Fibroblast of mammary gland (primary cell): Measurements from ENCODE around the gene TSHB.

Source experiments
- DNase-seq: peaks from one replicate; pipeline ENCODE4 v3.0.0-alpha.2; 2010; ENCODE audit warnings: low read depth
- H3K4me3 ChIP-seq: 2 replicates; pipeline ENCODE4 v1.5.1; 2011; ENCODE audit warnings: low read depth, mild to moderate bottlenecking, low read length, moderate library complexity; ENCODE audit not compliant: control insufficient read depth
- CTCF ChIP-seq: conservative IDR thresholded peaks from 2 replicates; pipeline ENCODE4 v1.5.1; 2011; ENCODE audit warnings: low read depth, low read length, inconsistent platforms; ENCODE audit not compliant: control insufficient read depth, insufficient read depth

Gene TSHB

GRCh38 chr1:115064461-115064860, 34.8 kb downstream of the TSHB start:
- DNase-seq = no peak
- H3K4me3 ChIP-seq = no peak overlapping the region
- TF ChIP-seq CTCF = no peak

GRCh38 chr1:115065021-115065420, 35.4 kb downstream of the TSHB start:
- DNase-seq = no peak
- H3K4me3 ChIP-seq = no peak overlapping the region
- no peak for TF ChIP-seq CTCF

- no peak overlapping the region for H3K4me3 ChIP-seq
- no peak for TF ChIP-seq CTCF
- peak; percentile 33 for DNase-seq
These were observed 37.7 kb downstream of the TSHB start for GRCh38 chr1:115067161-115067859.

- no peak for TF ChIP-seq CTCF
- H3K4me3 ChIP-seq = no peak overlapping the region
- DNase-seq = peak; percentile 50
These were observed 39.4 kb downstream of the TSHB start for GRCh38 chr1:115068826-115069585.

GRCh38 chr1:115069659-115070308, 40.2 kb downstream of the TSHB start:
- no peak for TF ChIP-seq CTCF
- no peak for DNase-seq
- H3K4me3 ChIP-seq = no peak overlapping the region

GRCh38 chr1:115071012-115071664, 41.5 kb downstream of the TSHB start:
- DNase-seq = no peak
- no peak overlapping the region for H3K4me3 ChIP-seq
- no peak for TF ChIP-seq CTCF
